ENCODE results near the gene CENPV.
"Not testable (repeated sequence)": the region's sequence is repeated elsewhere in the genome, so short reads cannot be mapped to it uniquely, and the experiment has no call there.

The CENPV gene

DNA sequence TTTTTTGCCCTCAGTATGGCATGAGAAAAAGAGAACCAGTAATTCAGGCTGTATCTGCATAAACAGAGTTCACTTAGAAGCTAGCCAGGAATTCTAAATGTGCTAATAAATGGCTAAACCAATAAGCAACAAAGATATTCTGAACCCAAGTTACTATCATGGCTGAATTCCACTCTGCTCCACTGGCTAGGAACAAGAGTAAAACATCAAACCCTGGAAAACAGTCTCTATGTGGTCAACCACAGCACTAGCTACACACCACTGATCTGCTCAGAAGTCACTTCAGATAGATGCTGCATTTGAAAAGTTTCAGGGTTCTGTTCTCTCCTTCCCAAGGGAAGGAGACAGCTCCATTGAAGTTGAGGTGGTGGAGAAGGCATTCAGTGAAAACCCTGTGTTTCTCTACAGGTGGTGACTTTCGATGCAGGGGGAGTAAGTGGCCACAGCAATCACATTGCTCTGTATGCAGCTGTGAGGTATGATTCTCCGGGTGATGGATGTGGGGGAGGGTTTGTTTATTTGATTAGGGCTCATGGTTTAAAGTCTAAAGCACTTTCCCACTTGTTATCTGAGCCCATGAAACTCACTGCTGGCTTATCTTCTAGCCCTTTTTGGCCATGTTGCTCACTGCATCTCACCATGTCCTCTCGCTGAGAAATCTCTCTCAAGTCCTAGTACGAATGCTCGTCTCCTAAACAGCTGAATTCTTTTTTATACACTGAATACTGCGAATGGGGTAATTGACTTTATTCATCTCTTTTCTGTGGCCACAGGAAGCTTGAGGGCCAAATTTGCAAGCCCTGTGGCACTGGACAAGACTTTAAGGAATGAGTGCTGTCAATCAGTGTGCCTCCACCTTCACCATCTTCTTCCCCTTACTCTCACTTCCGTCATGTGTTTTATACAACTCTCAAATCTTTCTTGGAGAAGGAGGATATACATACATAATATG is 39.9 kb downstream of the CENPV start:
- no peak for DNase-seq (ENCODE audit: low read depth in 2 of 2, low spot score in 1 of 2)

DNA sequence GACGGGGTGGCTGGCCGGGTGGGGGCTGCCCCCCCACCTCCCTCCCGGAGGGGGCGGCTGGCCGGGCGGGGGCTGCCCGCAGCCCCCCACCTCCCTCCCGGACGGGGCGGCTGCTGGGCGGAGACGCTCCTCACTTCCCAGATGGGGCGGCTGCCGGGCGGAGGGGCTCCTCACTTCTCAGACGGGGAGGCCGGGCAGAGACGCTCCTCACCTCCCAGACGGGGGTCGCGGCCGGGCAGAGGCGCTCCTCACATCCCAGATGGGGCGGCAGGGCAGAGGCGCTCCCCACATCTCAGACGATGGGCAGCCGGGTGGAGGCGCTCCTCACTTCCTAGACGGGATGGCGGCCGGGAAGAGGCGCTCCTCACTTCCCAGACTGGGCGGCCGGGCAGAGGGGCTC is 41.2 kb downstream of the CENPV start:
- DNase-seq (ENCODE audit: low read depth in 2 of 2, low spot score in 1 of 2): not testable (repeated sequence)

DNA sequence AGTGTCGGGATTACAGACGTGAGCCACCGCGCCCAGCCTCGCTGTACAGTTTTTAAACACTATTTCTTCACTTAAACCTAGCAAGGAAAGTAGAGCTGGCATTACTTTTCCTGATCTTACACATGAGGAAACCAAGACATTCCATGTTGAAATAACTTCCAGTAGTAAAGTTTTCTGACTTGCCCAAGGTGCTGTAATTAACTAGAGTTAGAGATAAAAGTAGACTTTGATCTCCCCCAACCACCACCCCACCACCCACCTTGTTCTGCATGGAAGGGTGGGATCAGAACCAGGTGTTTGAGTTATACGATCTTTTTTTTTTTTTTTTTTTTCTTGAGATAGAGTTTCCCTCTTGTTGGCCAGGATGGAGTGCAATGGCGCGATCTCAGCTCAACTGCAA is 47.1 kb downstream of the CENPV start:
- no peak for DNase-seq (ENCODE audit: low read depth in 2 of 2, low spot score in 1 of 2)

DNA sequence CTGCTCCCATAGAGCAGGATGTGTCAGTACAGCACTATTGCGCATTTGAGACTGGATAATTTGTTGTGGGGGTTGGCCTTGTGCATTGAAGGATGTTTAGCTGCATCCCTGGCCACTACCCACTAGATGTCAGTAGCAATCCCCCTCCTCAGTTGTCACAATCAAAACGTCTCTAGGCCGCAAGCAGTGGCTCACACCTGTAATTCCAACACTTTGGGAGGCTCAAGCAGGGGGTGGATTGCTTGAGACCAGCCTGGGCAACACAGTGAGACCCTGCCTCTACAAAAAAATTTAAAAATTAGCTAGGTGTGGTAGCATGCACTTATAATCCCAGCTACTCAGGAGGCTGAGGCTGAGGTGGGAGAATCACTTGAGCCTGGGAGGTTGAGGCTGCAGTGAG is 48.4 kb downstream of the CENPV start:
- no peak for DNase-seq (ENCODE audit: low read depth in 2 of 2, low spot score in 1 of 2)

DNA sequence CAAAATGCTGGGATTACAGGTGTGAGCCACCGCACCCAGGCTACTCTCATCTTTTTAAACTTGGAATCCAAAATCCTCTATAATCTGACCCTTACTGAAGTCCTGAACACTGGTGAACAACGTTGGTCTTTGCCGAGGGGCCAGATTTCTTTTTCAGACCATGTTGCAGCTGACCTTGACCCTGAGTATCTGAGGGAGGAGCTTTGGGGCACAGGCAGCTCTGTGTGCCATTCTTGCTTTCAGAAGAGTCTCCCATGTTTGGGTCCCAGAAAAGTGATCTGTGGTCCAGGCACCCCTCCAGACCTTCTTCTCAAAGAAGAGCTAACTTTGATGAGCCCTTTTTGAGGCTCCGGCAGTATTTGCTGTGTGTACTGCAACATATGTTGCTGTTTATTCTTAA is 50.4 kb downstream of the CENPV start:
- DNase-seq (ENCODE audit: low read depth in 2 of 2, low spot score in 1 of 2): no peak

DNA sequence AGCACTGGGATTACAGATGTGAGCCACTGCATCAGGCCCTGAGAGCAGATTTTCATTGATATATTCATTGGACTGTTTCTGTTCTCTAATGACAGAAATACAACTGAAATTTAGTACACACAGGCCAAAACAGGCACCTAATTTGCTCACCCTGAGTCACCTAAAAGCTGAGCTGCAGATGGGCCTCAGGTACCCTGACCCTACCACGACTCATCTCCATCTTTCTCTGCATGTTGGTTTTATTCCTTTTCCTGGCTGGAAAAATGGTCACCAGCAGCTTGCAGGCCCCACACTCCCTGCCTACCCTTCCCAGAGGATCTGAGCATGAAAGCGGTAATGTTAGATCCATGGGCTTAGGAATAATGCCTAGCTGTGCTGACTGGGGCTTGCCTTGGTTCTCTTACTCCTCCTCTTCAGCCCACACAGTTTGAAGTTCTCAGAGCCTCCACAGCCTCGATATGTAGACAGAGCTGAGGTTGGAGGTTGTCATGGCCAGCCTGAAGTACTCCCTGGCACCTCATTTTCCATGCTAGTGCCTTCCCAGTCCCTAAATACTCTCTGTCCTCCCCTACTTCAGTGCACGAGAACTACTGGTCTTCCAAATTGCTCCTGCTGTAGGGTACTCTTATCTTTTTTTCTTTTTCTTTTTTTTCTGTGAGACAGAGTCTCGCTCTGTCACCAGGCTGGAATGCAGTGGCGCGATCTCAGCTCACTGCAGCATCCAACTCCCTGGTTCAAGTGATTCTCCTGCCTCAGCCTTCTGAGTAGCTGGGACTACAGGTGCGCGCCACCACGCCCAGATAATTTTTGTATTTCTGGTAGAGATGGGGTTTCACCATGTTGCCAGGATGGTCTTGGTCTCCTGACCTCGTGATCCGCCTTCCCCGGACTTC is 51.1 kb downstream of the CENPV start:
- no peak for DNase-seq (ENCODE audit: low read depth in 2 of 2, low spot score in 1 of 2)

DNA sequence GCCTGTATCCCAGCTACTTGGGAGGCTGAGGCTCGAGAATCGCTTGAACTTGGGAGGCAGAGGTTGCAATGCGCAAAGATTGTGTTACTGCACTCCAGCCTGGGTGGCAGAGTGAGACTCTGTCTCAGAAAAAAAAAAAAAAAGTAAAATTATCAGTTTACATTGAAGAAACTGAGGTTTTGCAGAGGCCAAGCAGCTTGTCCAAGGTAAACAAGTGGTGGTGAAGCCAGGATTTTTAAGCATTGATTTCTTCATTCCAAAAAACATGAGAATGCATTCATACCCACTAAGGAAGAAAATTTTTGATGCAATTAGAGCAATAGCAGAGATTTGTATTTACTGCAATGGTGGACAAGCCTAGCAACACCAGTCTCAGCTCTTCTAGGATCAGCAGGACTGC is 52.7 kb downstream of the CENPV start:
- no peak for DNase-seq (ENCODE audit: low read depth in 2 of 2, low spot score in 1 of 2)

DNA sequence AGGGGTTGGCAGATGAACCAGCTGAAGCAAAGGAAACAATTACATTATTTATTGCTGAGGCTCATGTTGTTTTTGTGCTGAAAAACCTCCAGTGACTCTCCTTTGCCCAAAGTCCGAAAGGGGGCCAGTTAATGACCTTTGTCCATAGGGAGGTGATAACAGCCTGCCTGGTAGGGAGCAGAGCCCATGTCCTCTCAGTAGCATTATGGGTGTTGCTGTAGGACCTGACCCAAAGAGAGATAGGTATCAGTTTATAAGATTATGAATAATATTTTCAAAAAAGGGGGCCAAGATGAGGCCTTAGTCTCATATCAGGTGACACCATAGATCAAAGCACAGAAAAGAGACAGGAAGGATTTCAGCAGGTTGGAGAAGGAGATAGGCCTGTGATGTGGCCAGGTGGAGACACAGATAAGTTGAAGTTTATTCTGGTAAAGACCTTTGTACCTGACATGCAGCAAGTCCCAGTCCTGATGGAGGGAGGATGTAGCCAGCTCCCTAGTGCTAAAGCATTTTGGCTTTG is 55.1 kb downstream of the CENPV start:
- no peak for DNase-seq (ENCODE audit: low read depth in 2 of 2, low spot score in 1 of 2)

DNA sequence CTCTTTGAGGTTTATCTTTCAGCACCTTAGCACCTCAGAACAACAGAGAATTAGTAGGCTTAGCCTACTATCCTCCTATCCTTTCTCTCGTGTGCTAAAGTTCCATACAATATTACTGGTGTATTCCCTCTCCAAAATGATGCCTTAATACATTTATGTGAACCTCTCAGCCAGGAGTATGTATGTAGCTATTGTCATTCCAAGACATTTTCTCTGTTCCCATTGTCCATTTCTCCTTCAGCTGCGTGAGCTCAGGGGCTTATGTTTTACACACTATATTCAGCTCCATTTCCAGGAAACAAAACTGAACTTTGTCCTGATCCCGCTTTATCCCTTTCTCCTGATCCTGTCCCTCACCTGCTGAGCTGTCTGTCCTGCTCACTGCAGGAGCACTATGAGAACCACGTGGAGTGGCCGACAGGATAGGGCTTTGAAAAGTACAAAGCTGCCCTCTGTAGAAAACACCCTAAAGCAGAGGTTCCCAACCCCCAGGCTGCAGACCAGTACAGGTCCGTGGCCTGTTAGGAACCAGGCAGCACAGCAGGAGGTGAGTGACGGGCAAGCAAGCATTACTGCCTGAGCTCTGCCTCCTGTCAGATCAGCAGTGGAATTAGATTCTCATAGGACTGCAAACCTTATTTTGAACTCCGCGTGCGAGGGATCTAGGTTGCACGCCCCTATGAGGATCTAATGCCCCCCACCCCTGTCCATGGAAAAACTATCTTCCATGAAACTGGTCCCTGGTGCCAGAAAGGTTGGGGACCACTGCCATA is 55.7 kb downstream of the CENPV start:
- no peak for DNase-seq (ENCODE audit: low read depth in 2 of 2, low spot score in 1 of 2)

DNA sequence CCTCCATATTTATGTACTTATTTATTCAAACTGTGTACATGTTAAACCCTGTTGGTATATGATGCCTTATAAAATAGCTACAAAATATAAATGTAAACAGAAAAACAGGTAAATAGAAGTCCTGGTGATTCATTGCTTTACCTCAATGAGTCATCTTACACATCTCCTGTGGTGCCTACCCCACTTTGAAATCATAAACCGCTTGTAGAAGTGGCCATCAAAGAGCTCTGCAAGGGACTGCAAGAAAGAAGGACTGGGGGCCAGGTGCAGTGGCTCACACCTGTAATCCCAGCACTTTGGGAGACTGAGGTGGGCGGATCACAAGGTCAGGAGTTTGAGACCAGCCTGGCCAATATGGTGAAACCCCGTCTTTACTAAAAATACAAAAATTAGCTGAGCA is 57.2 kb downstream of the CENPV start:
- DNase-seq (ENCODE audit: low read depth in 2 of 2, low spot score in 1 of 2): not testable (repeated sequence)

DNA sequence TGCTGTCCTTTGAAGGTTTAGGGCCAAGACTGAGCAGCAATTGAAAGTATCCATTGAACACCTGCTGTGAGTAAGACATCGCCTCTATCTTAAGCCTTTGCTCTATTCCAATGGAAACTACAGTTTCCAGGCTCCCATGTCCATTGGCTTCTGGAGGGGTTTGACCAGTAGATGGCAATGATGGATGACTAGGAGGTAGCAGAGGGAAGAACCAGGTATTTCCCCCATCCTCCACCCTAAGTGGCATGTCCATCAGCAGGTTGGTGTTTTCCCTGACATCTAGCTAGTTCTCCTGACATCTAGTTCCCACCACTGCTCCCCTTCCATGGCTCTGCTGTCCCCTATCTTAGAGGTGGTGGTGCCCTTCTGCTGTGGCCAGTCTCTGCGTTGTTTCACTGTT is 58.7 kb downstream of the CENPV start:
- DNase-seq (ENCODE audit: low read depth in 2 of 2, low spot score in 1 of 2): no peak

DNA sequence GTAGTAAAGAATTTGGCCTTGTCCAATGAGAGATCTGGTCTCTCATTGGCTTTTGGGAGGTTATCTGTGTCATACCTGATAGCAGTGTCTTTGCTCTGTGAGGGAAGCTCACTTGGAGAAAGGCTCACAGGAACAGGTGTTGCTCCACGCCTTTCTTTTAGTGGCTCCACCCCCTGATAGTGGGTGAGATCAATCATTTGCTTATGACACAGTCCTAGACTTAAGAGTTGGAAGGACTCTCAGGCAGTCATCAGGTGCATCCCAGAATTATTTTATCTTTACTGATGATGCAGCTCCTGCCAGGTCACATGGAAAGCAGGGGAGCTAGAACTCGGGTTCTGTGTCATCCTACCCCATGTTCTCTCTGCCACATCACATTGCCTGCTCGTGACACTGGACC is 59.3 kb downstream of the CENPV start:
- DNase-seq (ENCODE audit: low read depth in 2 of 2, low spot score in 1 of 2): no peak
